Tibial nerve (tissue), 4 donors: ENCODE data around the gene NREP.

ENCODE experiments used
- CTCF ChIP-seq, 5 experiments: fragments of 200-600 bp in 3 of 5; fragments of 450-650 bp in 2 of 5; sonication (generic) in 3 of 5; IDR thresholded peaks; one replicate each; pipeline ENCODE4 v1.5.1; 2016 to 2019; ENCODE audit warnings: antibody characterized with exemption in 5 of 5, mild to moderate bottlenecking in 3 of 5, moderate library complexity in 2 of 5
- EP300 ChIP-seq, 2 donors: sonication (generic); formaldehyde crosslinking; IDR thresholded peaks; one replicate each; pipeline ENCODE4 v1.6.1; 2017; ENCODE audit warnings: antibody characterized with exemption in 2 of 2, mild to moderate bottlenecking in 1 of 2
- POLR2A ChIP-seq, 2 donors: fragments of 450-650 bp; IDR thresholded peaks; one replicate each; pipeline ENCODE4 v1.6.1; 2017; ENCODE audit warnings: antibody characterized with exemption in 2 of 2, mild to moderate bottlenecking in 2 of 2, moderate library complexity in 2 of 2

- no peak for TF ChIP-seq CTCF (IDR thresholded peaks at IDR 0.05)
- no peak for TF ChIP-seq POLR2A (IDR thresholded peaks at IDR 0.05)
- no peak for TF ChIP-seq EP300 (IDR thresholded peaks at IDR 0.05)
These were observed 19.3 kb downstream of the NREP start for GRCh38 chr5:111737716-111738115.
